Measurements from ENCODE around the gene BCL6B.

BCL6B gene

DNA sequence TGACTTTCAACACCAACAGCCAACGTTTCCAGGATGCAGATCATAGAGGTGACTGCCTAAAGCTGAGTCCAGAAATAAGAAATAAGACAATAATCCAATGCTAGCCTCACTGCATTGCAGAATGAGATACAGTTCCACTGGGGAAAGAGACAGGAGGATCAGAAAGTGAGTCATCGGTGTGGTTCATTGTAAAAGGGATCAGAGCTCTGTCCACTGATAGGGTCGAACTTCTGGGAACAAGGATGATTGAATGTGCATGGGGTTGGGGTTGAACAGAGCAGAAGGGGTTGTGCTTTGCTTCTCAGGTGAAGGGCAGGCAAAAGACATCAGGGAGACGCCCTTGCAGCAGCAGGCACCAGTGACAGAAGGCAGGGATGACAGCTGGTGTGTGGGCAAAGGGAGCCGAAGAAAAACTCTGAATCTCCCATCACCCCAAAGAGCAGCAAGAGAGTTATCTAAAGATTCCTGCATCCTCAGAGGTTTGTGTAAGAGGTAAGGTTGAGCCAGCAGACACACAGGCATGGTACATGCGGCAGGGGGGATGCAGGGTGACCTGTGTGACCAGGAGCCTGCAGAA is 40.8 kb downstream of the BCL6B start:
- DNase-seq: no peak

DNA sequence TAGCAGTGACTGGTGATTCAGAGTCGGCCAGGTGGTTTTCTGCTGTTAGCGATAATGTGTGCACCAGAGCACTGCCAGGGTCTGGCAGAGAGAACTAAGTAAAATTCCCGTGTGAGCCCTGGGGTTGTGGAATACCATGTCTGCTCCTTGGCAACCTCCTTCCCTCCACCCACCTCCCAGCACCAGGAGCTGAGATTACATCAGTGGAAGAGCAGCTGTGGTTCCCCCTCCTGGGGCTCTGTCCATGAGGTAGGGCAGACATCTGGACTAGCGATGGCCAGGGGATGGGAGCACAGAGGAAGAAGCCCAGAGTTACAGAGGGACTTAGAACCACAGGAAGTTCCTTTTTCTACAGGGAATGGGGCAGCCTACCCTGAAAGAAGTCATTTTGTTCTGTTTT is 41.4 kb downstream of the BCL6B start:
- DNase-seq: no peak

DNA sequence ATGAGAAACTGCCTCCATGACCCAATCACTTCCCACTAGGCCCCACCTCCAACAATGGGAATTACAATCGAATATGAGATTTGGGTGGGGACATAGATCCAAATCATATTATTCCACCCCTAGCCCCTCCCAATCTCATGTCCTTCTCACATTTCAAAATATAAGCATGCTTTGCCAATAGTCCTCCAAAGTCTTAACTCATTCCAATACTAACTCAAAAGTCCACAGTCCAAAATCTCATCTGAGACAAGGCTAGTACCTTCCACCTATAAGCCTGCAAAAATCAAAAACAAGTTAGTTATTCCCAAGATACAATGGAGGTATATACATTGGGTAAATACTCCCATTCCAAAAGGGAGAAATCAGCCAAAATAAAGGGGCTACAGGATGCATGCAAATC is 44.3 kb downstream of the BCL6B start:
- DNase-seq: no peak

DNA sequence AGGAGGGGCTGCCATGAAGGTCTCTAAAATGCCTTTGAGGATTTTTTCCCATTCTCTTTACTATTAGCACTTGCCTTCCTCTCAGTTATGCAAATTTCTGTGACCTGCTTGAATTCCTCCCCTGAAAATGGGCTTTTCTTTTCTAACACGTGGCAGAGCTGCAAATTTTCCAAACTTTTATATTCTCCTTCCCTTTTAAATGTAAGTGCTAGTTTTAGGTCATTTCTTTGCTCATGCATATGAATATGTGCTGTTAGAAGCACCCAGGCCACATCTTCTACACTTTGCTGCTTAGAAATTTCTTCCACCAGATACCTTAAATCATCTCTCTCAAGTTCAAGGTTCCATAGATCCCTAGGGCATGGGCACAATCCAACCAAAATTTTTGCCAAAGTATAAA is 45.4 kb downstream of the BCL6B start:
- no peak for DNase-seq

DNA sequence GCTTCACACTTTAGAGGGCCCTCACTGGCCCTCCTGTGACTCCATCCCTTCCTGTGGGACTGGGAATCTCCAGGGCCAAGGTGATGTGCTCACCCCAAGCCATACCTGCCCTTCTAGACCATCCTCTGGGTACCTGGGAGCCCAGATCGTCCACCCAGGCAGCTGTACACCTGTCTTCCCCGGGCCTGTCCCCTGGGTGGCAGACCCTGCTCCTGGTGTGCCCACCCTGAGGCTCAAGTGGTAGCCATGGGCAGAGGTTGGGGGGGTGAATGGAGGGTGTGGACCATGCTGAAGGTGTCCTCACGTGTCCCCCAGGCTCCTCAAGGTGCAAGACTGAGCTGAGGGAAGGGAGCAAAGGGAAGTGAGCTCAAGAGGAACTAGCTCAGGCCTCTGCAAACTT is 47.9 kb downstream of the BCL6B start:
- DNase-seq: no peak

DNA sequence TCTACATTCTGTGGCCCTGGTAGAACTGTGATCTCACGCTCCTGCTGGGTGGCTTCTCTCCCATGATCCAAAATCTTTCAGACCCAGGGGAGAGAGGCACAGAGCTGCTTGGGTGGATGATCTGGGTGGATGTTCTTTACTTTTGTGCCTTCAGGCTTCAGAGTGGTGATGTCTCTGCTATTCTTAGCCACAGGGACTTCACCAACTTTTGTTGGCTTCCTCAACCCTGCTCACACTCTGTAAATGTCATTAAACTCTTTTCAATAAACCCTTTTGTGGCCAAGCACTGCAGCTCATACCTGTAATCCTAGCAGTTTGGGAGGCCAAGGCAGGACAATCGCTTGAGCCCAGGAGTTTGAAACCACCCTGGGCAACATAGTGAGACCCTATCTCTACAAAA is 49.6 kb downstream of the BCL6B start:
- no peak for DNase-seq

DNA sequence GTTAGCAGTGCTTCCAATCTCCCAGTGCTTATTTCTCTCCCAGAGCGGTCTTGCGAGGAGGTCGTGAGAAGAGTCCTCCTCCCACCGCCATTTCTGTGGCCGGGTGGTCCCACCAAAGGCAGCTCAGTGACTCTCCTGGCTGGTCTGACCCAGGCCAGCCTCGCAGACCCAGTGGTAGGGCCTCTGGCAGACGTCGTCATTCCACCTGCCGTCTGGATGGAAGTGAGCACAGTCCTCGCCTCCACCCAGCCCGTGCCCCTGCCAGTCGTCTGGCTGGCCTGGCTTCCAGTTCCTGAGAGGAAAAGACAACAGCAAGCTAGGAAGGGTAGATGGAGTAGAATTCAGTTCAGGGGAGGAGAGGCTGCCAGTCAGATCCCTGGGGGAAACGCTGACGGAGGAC is 52.1 kb downstream of the BCL6B start:
- DNase-seq: no peak

DNA sequence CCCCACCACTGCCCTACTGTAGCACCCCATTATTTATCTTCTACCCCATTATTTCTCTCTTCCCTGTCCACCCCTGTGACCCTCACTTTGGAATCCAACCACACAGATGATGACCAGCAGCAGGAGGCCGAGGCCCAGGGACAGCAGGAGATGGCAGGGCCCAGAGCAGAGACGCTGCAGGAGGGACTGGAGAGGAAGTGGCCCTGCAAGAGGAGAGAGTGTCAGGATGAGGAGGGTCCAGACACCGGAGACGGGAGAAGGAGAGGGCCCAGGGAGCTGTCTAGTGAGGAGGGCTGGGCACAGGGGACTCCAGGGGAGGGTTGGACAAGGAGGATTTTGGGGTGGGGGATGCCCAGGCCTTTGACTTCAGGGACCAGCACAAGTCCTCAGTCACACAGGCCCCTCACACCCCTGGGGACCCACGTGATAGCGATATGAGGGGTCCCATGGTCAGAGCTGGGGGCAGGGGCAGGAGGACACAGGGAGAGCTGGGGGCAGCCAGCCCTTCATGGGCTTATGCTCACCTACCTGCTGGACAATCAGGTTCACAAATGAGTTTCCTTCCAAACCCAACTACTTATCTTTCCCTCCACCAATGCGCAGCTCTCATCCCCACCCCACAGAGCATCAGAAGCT is 55.2 kb downstream of the BCL6B start:
- DNase-seq: no peak

DNA sequence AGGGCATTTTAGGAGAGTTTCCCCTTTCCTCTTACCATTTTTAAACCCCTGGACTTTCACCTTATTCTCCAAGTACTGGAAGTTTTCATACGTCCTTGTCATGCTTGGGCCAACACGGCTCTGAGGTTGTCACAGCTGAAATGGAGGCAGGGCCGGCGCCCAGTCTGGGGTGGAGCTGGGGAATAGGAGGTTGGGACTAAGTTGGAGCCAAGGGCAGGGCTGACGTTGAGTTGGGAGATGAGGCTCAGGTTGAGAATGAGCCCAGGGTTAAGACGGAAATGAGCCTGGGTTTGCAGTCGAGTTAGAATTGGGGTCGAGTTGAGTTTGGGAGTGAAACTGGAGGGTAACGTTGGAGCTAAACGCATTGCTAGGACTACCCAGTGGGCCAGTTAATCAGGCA is 55.9 kb downstream of the BCL6B start:
- no peak for DNase-seq

Data from central memory CD4-positive, alpha-beta T cell (primary cell).